ENCODE measurements around the gene AHR.
A peak's percentile ranks its signal among the peaks of the same experiment; 100 is the strongest.
"Not testable (repeated sequence)": the region's sequence is repeated elsewhere in the genome, so short reads cannot be mapped to it uniquely, and the experiment has no call there.

The AHR gene

GRCh38 chr7:17382408-17383354 lies 84.2 kb downstream of the AHR start:
- DNase-seq, result not testable (repeated sequence)

- no peak for DNase-seq
Measured at GRCh38 chr7:17384400-17384799, 85.9 kb downstream of the AHR start.

- no peak for DNase-seq
Measured at GRCh38 chr7:17385612-17386011, 87.2 kb downstream of the AHR start.

DNA sequence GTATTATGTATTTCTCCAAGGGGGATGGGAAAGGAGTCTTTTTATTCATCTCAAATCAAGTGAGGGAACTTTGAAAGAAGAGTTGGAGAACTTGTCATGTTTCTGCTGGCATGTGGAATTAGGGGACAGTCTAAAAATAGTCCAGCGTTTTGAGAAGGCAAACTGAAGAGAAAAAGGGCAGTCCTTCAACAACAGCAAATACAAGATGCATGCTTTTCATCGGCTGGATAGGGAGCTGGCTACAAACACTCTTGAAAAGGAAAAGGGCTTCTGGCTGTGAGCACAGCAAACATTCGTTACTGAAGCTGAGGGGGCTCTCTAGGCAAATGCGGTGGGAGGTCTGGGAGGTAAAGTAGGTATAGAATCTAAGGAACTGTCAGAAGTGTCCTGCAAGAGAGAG lies 91.9 kb downstream of the AHR start:
- no peak for DNase-seq

GRCh38 chr7:17391366-17391765 lies 92.9 kb downstream of the AHR start:
- DNase-seq, result no peak

- peak; percentile 22 to 33 for DNase-seq
Measured at GRCh38 chr7:17392846-17393245, 94.4 kb downstream of the AHR start.

- not testable (repeated sequence) for DNase-seq
Measured at GRCh38 chr7:17394563-17394962, 96.1 kb downstream of the AHR start.

All from AML-193 (cell line).